Measurements from ENCODE around the gene PLXND1.
"Not testable (repeated sequence)": the region's sequence is repeated elsewhere in the genome, so short reads cannot be mapped to it uniquely, and the experiment has no call there.

Gene PLXND1

GRCh38 chr3:129606636-129607390, at the start of gene PLXND1:
PLXND1 (minus strand) TSS chr3:129606676; CDS start chr3:129606639, 37 bp downstream.
- DNase-seq (ENCODE audit: low read depth, low spot score) = no peak

GRCh38 chr3:129655291-129655700, 48.8 kb upstream of the PLXND1 start:
- DNase-seq (ENCODE audit: low read depth, low spot score) = no peak

- DNase-seq (ENCODE audit: low read depth, low spot score) = no peak
Measured at GRCh38 chr3:129654131-129654530, 47.7 kb upstream of the PLXND1 start.

GRCh38 chr3:129653019-129653418, 46.5 kb upstream of the PLXND1 start:
- DNase-seq (ENCODE audit: low read depth, low spot score) = no peak

- no peak for DNase-seq (ENCODE audit: low read depth, low spot score)
Measured at GRCh38 chr3:129651435-129652202, 45.1 kb upstream of the PLXND1 start.

GRCh38 chr3:129650256-129650872, 43.9 kb upstream of the PLXND1 start:
- no peak for DNase-seq (ENCODE audit: low read depth, low spot score)

GRCh38 chr3:129648391-129648790, 41.9 kb upstream of the PLXND1 start:
- DNase-seq (ENCODE audit: low read depth, low spot score) = no peak

GRCh38 chr3:129645286-129645685, 38.8 kb upstream of the PLXND1 start:
- DNase-seq (ENCODE audit: low read depth, low spot score) = no peak

GRCh38 chr3:129644836-129645235, 38.4 kb upstream of the PLXND1 start:
- no peak for DNase-seq (ENCODE audit: low read depth, low spot score)

GRCh38 chr3:129641567-129642260, 35.2 kb upstream of the PLXND1 start:
- not testable (repeated sequence) for DNase-seq (ENCODE audit: low read depth, low spot score)

- not testable (repeated sequence) for DNase-seq (ENCODE audit: low read depth, low spot score)
Measured at GRCh38 chr3:129640985-129641384, 34.5 kb upstream of the PLXND1 start.

- DNase-seq (ENCODE audit: low read depth, low spot score) = no peak
Measured at GRCh38 chr3:129638481-129638880, 32.0 kb upstream of the PLXND1 start.

- DNase-seq (ENCODE audit: low read depth, low spot score) = no peak
Measured at GRCh38 chr3:129636082-129636481, 29.6 kb upstream of the PLXND1 start.

- DNase-seq (ENCODE audit: low read depth, low spot score) = no peak
Measured at GRCh38 chr3:129635656-129636055, 29.2 kb upstream of the PLXND1 start.

GRCh38 chr3:129633751-129634481, 27.4 kb upstream of the PLXND1 start:
- DNase-seq (ENCODE audit: low read depth, low spot score) = no peak

- DNase-seq (ENCODE audit: low read depth, low spot score) = no peak
Measured at GRCh38 chr3:129632977-129633376, 26.5 kb upstream of the PLXND1 start.

- no peak for DNase-seq (ENCODE audit: low read depth, low spot score)
Measured at GRCh38 chr3:129632556-129632955, 26.1 kb upstream of the PLXND1 start.

GRCh38 chr3:129632056-129632455, 25.6 kb upstream of the PLXND1 start:
- no peak for DNase-seq (ENCODE audit: low read depth, low spot score)

- DNase-seq (ENCODE audit: low read depth, low spot score) = no peak
Measured at GRCh38 chr3:129629011-129629410, 22.5 kb upstream of the PLXND1 start.

- DNase-seq (ENCODE audit: low read depth, low spot score) = no peak
Measured at GRCh38 chr3:129628169-129628522, 21.7 kb upstream of the PLXND1 start.

All from activated naive CD8-positive, alpha-beta T cell treated with anti-CD3 and anti-CD28 coated beads, Interleukin-2, amount 50 U/mL, for 16 hours (primary cell).